GM12878 (cell line): Measurements from ENCODE around the gene CARD10. TPM values are rescaled to one million over a fixed set of nuclear protein-coding genes. Genes with fewer than 3 reads are reported as not detected.

ENCODE experiments used
- ATAC-seq: fragments of 200-7000 bp; cut with Tn5 transposase; 3 replicates; pipeline ENCODE4 v1.9.1; 2020; ENCODE audit warnings: mild to moderate bottlenecking, moderate library complexity
- BruUV-seq: library from RNA; stranded (reverse); fragments of 400-500 nt; replicated peaks from 2 replicates; lab custom pipeline; 2021; lab: Mats Ljungman, UMichigan
- CTCF ChIA-PET: fragments of 300-600 bp; sonication (Branson Sonifier 250); formaldehyde crosslinking; extraction: SDS; loops from one replicate; lab custom pipeline; 2021; ENCODE audit warnings: inconsistent platforms; lab: Yijun Ruan, JAX
- POLR2A ChIA-PET: fragments of 350-600 bp; formaldehyde crosslinking; extraction: SDS; loops from one replicate; lab custom pipeline; 2021; ENCODE audit warnings: inconsistent platforms; lab: Charles Lee
- RAD21 ChIA-PET: fragments of 300-600 bp; sonication (Branson Sonifier 250); formaldehyde crosslinking; loops from one replicate; lab custom pipeline; 2023; ENCODE audit warnings: antibody characterized with exemption; ENCODE audit not compliant: unreplicated experiment; lab: Charles Lee
- SMC1A ChIA-PET: fragments of 300-600 bp; sonication (Branson Sonifier 250); formaldehyde crosslinking; loops from one replicate; lab custom pipeline; 2023; ENCODE audit not compliant: unreplicated experiment, uncharacterized antibody; lab: Charles Lee
- DNase-seq: peaks from one replicate; pipeline ENCODE4 v3.0.0-alpha.2; 2011; ENCODE audit warnings: low read depth, low spot score
- FAIRE-seq: peaks from 3 replicates; lab custom pipeline; 2011; peaks lifted over from hg19 to GRCh38; lab: Jason Lieb, UNC
- H2AFZ ChIP-seq: 2 replicates; pipeline ENCODE4 v1.6.0; 2011; ENCODE audit warnings: low read depth, low read length, control low read depth; ENCODE audit not compliant: control insufficient read depth
- H3K27ac ChIP-seq: 2 replicates; pipeline ENCODE4 v1.5.1; 2011; ENCODE audit warnings: control low read depth; ENCODE audit not compliant: control insufficient read depth, insufficient read depth
- H3K27me3 ChIP-seq, 2 experiments: replicated peaks in 1 of 2; 2 replicates each; pipeline versions ENCODE4 v1.6.0 to v1.6.1; 2011; ENCODE audit warnings: low read length in 1 of 2; ENCODE audit not compliant: control insufficient read depth in 2 of 2, insufficient read depth in 2 of 2
- H3K36me3 ChIP-seq, 2 experiments: 2 replicates each; pipeline ENCODE4 v1.5.1; 2011; ENCODE audit warnings: low read length in 1 of 2; ENCODE audit not compliant: control insufficient read depth in 2 of 2, insufficient read depth in 2 of 2
- H3K4me1 ChIP-seq: 2 replicates; pipeline ENCODE4 v1.6.1; 2011; ENCODE audit warnings: mild to moderate bottlenecking, low read length, moderate library complexity, mixed read lengths; ENCODE audit not compliant: control insufficient read depth, insufficient read depth
- H3K4me2 ChIP-seq: 2 replicates; pipeline ENCODE4 v1.6.0; 2011; ENCODE audit warnings: control low read depth; ENCODE audit not compliant: control insufficient read depth, insufficient read depth
- H3K4me3 ChIP-seq: fragments of 200-600 bp; sonication (generic); 2 replicates; pipeline ENCODE4 v1.5.1; 2016
- H3K79me2 ChIP-seq: 2 replicates; pipeline ENCODE4 v1.6.0; 2011; ENCODE audit warnings: low read length; ENCODE audit not compliant: control insufficient read depth, insufficient read depth
- H3K9ac ChIP-seq: 2 replicates; pipeline ENCODE4 v1.8.0; 2011; ENCODE audit warnings: low read length, control low read depth, mixed read lengths; ENCODE audit not compliant: control insufficient read depth, insufficient read depth
- H3K9me3 ChIP-seq: replicated peaks from 3 replicates; pipeline ENCODE4 v1.5.1; 2011; ENCODE audit warnings: mild to moderate bottlenecking, low read length; ENCODE audit not compliant: control insufficient read depth, insufficient read depth
- H4K20me1 ChIP-seq: 2 replicates; pipeline ENCODE4 v1.6.0; 2011; ENCODE audit not compliant: control insufficient read depth, insufficient read depth
- DPF2 ChIP-seq: fragments of 450-650 bp; IDR thresholded peaks from 2 replicates; pipeline ENCODE4 v1.6.1; 2017; ENCODE audit warnings: mild to moderate bottlenecking
- FOS ChIP-seq: IDR thresholded peaks from 3 replicates; pipeline ENCODE4 v1.6.1; 2011; ENCODE audit warnings: borderline replicate concordance; ENCODE audit not compliant: insufficient read length; ENCODE audit errors: extremely low read depth
- RAD51 ChIP-seq: fragments of 450-650 bp; IDR thresholded peaks from 2 replicates; pipeline ENCODE4 v1.6.1; 2016; ENCODE audit warnings: moderate library complexity, mild to moderate bottlenecking, inconsistent platforms
- TCF7 ChIP-seq: IDR thresholded peaks from 2 replicates; pipeline ENCODE4 v1.6.1; 2014; ENCODE audit warnings: antibody characterized with exemption, borderline replicate concordance
- WGBS: methylation state at CpG from one replicate; pipeline ENCODE4 v1.1.6; 2016; ENCODE audit warnings: low lambda C conversion rate; ENCODE audit not compliant: insufficient replicate concordance, insufficient coverage; ENCODE audit errors: missing lambda C conversion rate; 5-methylcytosine and 5-hydroxymethylcytosine counted together
- in situ Hi-C: fragments of 300-500 bp; cut with MboI; formaldehyde crosslinking; loops from 9 replicates; pipeline ENCODE4 v1.14.3; 2018; ENCODE audit warnings: mixed read lengths
- intact Hi-C: fragments of 100-400 bp; cut with micrococcal nuclease; formaldehyde crosslinking; loops from one replicate; pipeline ENCODE4 v1.14.2; 2022; ENCODE audit not compliant: unreplicated experiment
- polyA plus RNA-seq, 11 experiments: library from polyadenylated mRNA; depleted of rRNA in 4 of 11; unstranded in 6 of 11; stranded (reverse) in 5 of 11; fragments of >200 nt; fragmentation: Nextera tagmentation in 4 of 11; fragmentation: Illumina TruSeq in 1 of 11; extraction: Ambion mirVana in 4 of 11; extraction: Trizol in 1 of 11; gene quantifications; 1 replicate in 1 of 11; 2 replicates in 10 of 11; pipeline versions ENCODE4 v1.2.1 to v1.2.3, GENCODE V29; 2011 to 2016; ENCODE audit warnings: inconsistent platforms in 2 of 11, missing spikeins in 2 of 11, low read depth in 1 of 11
- total RNA-seq, 4 experiments: library from RNA; depleted of rRNA in 3 of 4; stranded (reverse); fragments of >200 nt in 3 of 4; fragmentation: Illumina TruSeq in 1 of 4; extraction: Trizol in 1 of 4; gene quantifications; 2 replicates each; pipeline versions ENCODE4 v1.2.1 to v1.2.3, GENCODE V29; 2013 to 2021
- TF ChIP-seq, protein P1 (sequence below): fragments of 450-650 bp; formaldehyde crosslinking; IDR thresholded peaks from 2 replicates; pipeline ENCODE4 v1.4.0; 2022; ENCODE audit warnings: mild to moderate bottlenecking, moderate library complexity
- TF ChIP-seq, protein P2 (sequence below): fragments of 450-650 bp; IDR thresholded peaks from 2 replicates; pipeline ENCODE4 v1.6.1; 2017; ENCODE audit warnings: antibody characterized with exemption, mild to moderate bottlenecking, moderate library complexity

The CARD10 gene
- total and polyA plus RNA-seq, 10 of the 15 experiments (the other 5 are each of a cell fraction or from before 2014, with no cell fraction given), result 0.08 to 0.10 (median 0.10) TPM; not detected in 7

GRCh38 chr22:37546437-37547250 lies 27.4 kb upstream of the CARD10 start:
- Histone ChIP-seq H3K4me2 (no peak overlapping the region), H3K4me1 (peaks cover 8% of the 10 kb centered on the region), H3K9ac (no peak overlapping the region), H2AFZ (no peak overlapping the region), H3K27me3 (peaks cover 0 to 2% of the 10 kb centered on the region in 2 experiments; a peak in 1 of 4 replicates), H3K9me3 (no peaks in the 10 kb centered on the region), H4K20me1 (no peaks in the 10 kb centered on the region; the same call in 1 of the 2 replicates), H3K79me2 (no peaks in the 10 kb centered on the region), H3K27ac (no peak overlapping the region), H3K4me3 (no peak overlapping the region), H3K36me3 (no peaks in the 10 kb centered on the region)
- SMC1A ChIA-PET, result interaction anchor here (5.9 to 14.3 kb wide), 3 partner anchors 20 to 43 kb away, joined by 33 to 216 read pairs (median 179); no protein-coding TSS in a partner anchor
- CTCF ChIA-PET, result interaction anchor here (0.9 to 16.8 kb wide), 6 partner anchors 8 to 60 kb away, joined by 3 to 541 read pairs (median 4); partner anchors contain the start of gene CDC42EP1
- TF ChIP-seq RAD51 (no peak), FOS (no peak), TCF7 (no peak), DPF2 (peak; percentile 90)
- TF ChIP-seq, protein P1, sequence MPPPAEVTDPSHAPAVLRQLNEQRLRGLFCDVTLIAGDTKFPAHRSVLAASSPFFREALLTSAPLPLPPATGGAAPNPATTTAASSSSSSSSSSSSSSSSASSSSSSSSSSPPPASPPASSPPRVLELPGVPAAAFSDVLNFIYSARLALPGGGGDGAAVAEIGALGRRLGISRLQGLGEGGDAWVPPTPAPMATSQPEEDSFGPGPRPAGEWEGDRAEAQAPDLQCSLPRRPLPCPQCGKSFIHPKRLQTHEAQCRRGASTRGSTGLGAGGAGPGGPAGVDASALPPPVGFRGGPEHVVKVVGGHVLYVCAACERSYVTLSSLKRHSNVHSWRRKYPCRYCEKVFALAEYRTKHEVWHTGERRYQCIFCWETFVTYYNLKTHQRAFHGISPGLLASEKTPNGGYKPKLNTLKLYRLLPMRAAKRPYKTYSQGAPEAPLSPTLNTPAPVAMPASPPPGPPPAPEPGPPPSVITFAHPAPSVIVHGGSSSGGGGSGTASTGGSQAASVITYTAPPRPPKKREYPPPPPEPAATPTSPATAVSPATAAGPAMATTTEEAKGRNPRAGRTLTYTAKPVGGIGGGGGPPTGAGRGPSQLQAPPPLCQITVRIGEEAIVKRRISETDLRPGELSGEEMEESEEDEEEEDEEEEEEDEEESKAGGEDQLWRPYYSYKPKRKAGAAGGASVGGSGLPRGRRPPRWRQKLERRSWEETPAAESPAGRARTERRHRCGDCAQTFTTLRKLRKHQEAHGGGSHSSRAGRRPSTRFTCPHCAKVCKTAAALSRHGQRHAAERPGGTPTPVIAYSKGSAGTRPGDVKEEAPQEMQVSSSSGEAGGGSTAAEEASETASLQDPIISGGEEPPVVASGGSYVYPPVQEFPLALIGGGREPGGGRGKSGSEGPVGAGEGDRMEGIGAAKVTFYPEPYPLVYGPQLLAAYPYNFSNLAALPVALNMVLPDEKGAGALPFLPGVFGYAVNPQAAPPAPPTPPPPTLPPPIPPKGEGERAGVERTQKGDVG, result no peak
- TF ChIP-seq, protein P2, sequence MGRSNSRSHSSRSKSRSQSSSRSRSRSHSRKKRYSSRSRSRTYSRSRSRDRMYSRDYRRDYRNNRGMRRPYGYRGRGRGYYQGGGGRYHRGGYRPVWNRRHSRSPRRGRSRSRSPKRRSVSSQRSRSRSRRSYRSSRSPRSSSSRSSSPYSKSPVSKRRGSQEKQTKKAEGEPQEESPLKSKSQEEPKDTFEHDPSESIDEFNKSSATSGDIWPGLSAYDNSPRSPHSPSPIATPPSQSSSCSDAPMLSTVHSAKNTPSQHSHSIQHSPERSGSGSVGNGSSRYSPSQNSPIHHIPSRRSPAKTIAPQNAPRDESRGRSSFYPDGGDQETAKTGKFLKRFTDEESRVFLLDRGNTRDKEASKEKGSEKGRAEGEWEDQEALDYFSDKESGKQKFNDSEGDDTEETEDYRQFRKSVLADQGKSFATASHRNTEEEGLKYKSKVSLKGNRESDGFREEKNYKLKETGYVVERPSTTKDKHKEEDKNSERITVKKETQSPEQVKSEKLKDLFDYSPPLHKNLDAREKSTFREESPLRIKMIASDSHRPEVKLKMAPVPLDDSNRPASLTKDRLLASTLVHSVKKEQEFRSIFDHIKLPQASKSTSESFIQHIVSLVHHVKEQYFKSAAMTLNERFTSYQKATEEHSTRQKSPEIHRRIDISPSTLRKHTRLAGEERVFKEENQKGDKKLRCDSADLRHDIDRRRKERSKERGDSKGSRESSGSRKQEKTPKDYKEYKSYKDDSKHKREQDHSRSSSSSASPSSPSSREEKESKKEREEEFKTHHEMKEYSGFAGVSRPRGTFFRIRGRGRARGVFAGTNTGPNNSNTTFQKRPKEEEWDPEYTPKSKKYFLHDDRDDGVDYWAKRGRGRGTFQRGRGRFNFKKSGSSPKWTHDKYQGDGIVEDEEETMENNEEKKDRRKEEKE, result no peak
- 52% methylated on average over 20 of the region's 21 CpGs for WGBS
- FAIRE-seq (no peak), DNase-seq (no peak), ATAC-seq (no peak)
- POLR2A ChIA-PET, result interaction anchor here (0.5 to 0.9 kb wide), 4 partner anchors 44 to 279 kb away, joined by 3 to 4 read pairs (median 3); partner anchors contain the start of gene GGA1
- intact Hi-C loops, result no loop called here
- RAD21 ChIA-PET, result interaction anchor here (1.9 to 12.8 kb wide), 3 partner anchors 19 to 44 kb away, joined by 6 to 237 read pairs (median 183); no protein-coding TSS in a partner anchor
- in situ Hi-C loops, result no loop called here
- BruUV-seq, result no TSS peak
